SKM-1 treated with dmso at 0.1 percent for 144 hours (cell line): ENCODE results near the gene CGAS.
"Not testable (repeated sequence)": the region's sequence is repeated elsewhere in the genome, so short reads cannot be mapped to it uniquely, and the experiment has no call there.

Experiments
- DNase-seq: peaks from one replicate; lab custom pipeline; 2025; ENCODE audit not compliant: unreplicated experiment; lab: John Stamatoyannopoulos, UW

The CGAS gene

DNA sequence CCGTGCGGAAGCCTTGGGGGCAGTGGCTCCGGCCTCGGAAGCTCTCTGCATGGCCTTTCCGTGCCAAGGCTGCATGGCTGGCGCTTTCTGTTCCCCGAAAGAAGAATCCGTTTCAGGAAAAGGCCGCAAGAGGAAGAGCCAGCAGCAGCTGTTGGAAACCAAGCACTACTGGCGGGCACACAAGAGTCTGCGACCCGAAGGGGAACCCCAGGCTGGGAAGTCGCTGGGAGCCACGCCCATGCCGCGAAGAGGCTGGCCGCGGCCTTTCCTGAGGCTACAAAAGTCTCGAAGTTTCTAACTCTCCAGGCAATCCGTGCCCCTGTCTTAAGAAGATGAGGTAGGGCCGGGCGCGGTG, at the start of gene CGAS:
Gene CGAS, minus strand, starts transcription at position 191 of the 355 bp plus-strand sequence. Its CDS starts 116 bp downstream, at position 75.
- DNase-seq: peak; percentile 71

- DNase-seq: no peak
Measured at GRCh38 chr6:73497915-73498314, 45.8 kb upstream of the CGAS start.

DNA sequence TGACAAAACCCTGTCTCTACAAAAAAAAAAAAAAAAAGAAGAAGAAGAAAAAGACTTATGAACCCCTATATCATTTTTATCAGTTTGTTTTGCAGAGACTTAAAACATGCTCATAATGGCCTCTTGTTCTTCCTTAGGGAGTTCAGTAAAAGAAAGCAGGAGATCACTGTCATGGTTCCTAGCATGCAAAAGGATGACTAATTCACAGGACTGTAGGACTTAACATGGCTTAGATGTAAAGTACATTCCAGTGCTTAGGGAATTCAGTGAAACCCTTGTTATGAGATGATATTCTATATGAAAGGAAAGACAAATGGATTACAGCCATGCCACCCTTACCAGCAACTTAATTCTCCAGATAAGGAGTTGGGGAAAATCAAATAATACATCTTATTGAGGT, 39.3 kb upstream of the CGAS start:
- no peak for DNase-seq

- DNase-seq: no peak
Measured at GRCh38 chr6:73487473-73487872, 35.4 kb upstream of the CGAS start.

GRCh38 chr6:73484438-73484837, 32.3 kb upstream of the CGAS start:
- DNase-seq: no peak

GRCh38 chr6:73481969-73482368, 29.9 kb upstream of the CGAS start:
- DNase-seq: no peak

- no peak for DNase-seq
Measured at GRCh38 chr6:73477407-73477806, 25.3 kb upstream of the CGAS start.

DNA sequence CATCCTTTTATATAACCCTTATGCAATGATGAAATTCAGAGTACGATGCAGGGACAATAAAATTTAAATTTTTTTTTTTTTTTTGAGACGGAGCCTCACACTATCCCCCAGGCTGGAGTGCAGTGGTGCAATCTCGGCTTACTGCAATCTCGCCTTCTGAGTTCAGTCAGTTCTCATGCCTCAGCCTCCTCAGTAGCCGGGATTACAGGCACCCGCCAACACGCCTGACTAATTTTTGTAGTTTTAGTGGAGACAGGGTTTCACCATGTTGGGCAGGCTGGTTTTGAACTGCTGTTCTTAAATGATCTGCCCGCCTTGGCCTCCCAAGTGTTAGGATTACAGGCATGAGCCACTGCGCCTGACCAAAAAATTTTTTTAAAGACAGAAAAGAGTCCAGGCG, 24.6 kb upstream of the CGAS start:
- DNase-seq: no peak

GRCh38 chr6:73471686-73472290, 19.7 kb upstream of the CGAS start:
- no peak for DNase-seq

DNA sequence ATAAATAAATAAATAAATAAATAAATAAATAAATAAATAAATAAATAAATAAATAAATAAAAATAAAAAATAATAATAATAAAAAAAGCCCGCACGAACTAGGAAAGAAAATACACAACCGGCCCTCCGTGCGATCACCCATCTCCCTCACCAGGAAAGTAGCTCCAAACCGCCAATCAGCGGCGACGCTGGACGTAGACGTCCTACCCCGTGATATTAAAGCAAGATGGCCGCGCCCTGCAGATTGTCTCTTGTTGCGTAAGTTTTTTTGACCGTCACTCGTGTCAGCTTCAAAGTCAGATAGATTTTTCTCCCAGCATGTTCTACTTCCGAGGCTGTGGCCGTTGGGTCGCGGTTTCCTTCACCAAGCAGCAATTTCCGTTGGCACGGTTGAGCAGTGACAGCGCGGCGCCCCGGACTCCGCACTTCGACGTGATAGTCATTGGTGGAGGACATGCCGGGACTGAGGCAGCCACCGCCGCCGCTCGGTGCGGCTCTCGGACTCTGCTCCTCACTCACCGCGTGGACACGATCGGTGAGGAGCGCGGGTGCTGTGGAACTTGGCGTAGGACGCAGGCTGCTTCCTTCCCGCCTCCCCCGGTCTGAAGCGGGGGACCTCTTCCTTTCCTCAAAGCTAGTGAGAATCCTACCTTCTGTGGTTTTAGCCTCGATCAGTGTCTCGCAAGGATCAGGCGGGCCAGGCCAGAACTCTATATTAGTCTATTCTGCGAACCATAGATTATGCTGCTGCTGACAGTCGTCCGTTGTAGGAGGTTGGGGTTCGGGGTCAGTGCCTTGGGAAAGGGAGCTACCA, 9.6 kb upstream of the CGAS start, which contains the start of gene MTO1:
Gene MTO1, plus strand, starts transcription at position 201 of the 814 bp plus-strand sequence. Its CDS starts 118 bp downstream, at position 319.
- peak; percentile 94 for DNase-seq

GRCh38 chr6:73460056-73460455, 8.0 kb upstream of the CGAS start:
- DNase-seq: no peak

GRCh38 chr6:73459474-73459873, 7.4 kb upstream of the CGAS start:
- DNase-seq: not testable (repeated sequence)

DNA sequence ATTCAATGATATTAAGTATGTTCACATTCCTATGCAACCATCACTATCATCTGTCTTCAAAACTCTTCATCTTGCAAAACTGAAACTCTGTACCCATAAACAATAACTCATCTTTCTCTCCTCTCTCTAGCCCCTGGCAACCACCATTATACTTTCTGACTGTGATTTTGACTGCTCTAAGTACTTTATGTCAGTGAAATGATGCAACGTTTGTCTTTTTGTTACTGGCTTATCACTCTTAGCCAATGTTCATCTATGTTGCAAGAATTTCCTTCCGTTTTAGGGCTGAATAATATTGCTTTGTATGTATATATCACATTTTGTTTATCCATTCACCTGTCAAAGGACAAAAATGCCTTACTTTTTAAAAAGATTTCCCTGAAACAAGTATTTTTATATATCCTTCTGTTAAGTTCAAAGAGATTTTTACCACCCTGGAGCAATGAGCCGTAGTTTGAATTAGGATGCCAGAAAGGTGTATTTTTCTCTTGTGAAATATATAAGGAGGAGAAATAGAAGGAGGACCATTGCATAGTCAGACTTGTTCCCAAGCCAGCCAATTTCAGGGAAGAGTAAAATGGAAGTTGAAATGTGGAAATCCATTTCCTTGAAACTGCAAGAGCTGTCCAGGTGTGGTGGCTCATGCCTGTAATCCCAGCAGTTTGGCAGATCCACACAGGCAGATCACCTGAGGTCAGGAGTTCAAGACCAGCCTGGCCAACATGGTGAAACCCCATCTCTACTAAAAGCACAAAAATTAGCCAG, 4.0 kb upstream of the CGAS start:
- DNase-seq: peak; percentile 96

- peak; percentile 23 for DNase-seq
Measured at GRCh38 chr6:73451223-73452106, 632 bp downstream of the CGAS start.

DNA sequence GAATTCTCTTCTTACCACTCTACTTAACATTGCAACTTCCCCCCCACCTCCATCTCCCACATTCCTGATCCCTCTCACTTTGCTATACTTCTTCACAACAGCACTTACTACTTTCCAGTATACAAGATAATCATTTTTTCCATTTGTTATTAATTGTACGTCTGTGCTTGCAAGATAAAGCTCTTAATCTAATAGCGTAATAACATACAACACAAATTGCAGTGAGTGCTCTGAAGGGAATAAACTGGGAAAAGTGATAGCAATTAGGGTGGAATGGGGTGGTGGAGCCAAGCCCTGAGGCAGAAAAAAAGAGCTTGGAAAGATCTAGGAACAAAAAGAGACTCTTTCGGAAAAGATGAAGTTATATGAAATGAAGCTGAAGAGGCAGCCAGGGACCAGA, 8.5 kb downstream of the CGAS start:
- no peak for DNase-seq

- DNase-seq: no peak
Measured at GRCh38 chr6:73435236-73435635, 16.9 kb downstream of the CGAS start.

DNA sequence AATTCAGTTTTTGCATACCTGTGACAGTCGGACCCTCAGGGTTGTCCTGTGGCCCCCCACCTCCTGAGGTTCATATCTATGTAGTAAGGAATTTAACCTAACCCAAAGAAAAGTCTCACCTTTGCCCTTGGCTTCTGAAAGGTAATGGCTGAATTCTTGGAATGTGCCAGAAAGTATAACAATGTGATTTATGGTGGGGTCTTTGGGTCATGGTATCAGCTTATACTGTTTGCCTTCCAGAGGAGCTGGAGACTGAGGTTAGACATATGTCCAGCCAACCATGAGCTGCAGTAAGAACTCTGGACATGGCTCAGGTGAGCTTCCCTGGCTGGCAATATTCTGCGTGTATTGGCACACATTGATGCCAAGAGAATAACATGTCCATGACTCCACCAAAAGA, 30.6 kb downstream of the CGAS start:
- DNase-seq: no peak

DNA sequence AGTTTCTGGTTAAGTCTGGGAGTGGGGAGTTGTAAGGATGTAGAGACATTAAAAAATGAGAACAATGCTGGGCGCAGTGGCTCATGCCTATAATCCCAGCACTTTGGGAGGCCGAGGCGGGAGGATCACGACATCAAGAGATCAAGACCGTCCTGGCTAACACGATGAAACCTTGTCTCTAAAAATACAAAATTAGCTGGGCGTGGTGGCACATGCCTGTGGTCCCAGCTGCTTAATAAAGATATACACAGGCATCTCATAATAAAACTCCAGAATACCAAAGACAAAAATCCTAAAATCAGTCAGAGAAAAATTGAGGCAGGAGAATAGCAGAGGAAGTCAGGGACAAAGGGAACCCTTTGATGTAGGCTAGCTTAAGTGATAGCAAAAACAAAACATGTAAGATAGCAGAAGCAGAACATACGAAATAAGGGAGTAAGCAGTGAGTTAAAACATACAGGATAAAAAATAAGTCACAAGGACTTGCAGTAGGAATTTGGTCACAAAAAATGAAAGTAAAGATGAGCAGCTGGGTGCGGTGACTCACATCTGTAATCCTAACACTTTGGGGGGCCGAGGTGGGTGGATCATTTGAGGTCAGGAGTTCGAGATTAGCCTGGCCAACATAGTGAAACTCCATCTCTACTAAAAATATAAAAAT, 33.9 kb downstream of the CGAS start:
- DNase-seq: no peak

DNA sequence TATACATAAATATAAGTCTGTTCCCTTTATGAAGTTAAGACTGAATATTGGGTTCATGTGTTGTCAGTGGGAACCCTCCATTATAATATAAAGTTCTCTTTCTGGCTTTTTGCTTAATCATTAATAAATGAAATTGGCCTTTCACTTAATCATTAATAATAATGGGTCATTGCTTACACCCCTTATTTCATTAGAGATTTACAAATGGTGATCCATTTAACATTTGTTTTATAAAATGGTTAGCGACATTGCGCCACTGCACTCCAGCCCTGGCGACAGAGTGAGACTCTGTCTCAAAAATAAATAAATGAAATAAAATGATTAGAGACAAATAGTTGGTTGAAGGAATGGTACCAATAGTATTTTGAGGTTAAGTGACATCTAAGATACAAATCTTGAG, 39.0 kb downstream of the CGAS start:
- DNase-seq: no peak

DNA sequence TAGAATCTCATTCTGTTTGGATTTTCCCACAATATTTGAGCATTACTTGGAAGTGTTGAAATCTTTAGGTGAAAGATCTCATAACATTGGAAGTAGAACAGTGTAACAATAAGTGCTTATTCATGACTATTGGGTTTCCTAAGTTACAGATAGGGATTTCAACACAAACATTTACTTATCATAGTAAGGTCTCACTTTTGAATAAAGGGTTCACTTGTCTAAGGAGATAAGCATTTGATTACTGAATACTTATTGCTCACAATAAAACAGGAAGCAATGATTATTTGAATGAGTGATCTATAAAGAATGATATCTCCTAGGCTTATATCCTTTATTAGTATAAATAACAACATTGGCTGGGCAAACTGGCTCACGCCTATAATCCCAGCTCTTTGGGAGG, 42.7 kb downstream of the CGAS start:
- DNase-seq: no peak
